HG03460 (cell line): Measurements from ENCODE around the gene CELSR3.

Experiments used
- ATAC-seq: cut with Tn5 transposase; IDR thresholded peaks from one replicate; pipeline ENCODE4 v1.9.1; 2021; ENCODE audit not compliant: unreplicated experiment

Gene CELSR3, protein sequence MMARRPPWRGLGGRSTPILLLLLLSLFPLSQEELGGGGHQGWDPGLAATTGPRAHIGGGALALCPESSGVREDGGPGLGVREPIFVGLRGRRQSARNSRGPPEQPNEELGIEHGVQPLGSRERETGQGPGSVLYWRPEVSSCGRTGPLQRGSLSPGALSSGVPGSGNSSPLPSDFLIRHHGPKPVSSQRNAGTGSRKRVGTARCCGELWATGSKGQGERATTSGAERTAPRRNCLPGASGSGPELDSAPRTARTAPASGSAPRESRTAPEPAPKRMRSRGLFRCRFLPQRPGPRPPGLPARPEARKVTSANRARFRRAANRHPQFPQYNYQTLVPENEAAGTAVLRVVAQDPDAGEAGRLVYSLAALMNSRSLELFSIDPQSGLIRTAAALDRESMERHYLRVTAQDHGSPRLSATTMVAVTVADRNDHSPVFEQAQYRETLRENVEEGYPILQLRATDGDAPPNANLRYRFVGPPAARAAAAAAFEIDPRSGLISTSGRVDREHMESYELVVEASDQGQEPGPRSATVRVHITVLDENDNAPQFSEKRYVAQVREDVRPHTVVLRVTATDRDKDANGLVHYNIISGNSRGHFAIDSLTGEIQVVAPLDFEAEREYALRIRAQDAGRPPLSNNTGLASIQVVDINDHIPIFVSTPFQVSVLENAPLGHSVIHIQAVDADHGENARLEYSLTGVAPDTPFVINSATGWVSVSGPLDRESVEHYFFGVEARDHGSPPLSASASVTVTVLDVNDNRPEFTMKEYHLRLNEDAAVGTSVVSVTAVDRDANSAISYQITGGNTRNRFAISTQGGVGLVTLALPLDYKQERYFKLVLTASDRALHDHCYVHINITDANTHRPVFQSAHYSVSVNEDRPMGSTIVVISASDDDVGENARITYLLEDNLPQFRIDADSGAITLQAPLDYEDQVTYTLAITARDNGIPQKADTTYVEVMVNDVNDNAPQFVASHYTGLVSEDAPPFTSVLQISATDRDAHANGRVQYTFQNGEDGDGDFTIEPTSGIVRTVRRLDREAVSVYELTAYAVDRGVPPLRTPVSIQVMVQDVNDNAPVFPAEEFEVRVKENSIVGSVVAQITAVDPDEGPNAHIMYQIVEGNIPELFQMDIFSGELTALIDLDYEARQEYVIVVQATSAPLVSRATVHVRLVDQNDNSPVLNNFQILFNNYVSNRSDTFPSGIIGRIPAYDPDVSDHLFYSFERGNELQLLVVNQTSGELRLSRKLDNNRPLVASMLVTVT (N-terminal part only)

DNA sequence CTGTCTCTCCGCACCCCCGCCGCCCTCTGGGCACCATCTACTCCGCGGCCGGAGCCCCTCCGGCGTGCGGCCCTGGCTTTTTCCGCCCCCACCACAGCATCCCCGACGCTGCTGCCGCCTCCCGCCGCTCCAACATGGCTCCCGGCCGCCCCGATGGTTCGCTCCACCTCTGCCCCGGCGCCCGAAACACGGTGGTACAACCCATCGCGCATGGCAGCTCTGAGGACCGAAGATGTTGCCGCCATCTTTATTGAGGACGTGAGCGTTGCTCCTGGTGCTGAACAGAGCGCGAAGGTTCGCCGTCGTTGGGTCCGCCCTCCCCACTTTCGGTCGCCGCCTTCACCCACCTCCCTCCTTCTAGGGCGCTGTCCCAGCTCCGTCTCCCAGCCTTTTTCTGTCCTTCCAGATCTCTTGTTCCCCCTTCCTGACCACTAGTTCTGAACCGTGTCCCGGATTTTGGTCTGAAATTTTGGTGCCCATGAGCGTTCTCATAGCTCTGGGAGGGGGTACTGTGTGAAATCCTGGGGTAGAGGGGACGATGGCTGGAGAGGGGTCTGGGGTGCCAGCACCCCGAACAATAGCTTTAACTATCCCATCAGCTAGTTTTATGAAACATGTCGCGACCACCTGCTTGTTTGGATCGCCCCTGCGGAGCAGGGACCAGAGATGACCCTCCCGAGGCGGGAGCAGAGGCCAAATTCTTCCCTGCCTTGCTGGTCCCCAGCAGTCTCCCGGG, at the start of gene CELSR3:
Gene CELSR3 (minus strand): TSS at position 134 of the 736 bp plus-strand sequence. CDS start 252 bp downstream, outside the sequence.
- no peak for ATAC-seq

DNA sequence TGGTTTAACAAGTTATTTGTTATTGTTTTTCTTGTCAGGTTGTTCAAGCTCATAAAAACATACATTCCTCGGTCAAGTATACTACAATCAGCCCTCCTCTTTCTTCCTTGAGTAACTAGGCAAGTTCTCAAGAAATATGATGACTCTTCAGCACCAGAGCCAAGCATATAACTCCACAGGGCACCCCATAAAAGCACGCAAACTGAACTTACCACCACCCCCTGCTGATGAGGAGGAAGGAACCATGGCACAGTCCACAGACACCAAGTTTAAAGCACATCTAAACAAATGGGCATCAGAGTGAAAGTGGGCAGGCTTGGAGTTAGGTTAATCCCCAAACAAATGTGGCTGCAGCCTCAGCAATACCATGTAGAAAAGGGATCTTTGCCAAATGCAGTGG, 49.0 kb upstream of the CELSR3 start:
- ATAC-seq: no peak

DNA sequence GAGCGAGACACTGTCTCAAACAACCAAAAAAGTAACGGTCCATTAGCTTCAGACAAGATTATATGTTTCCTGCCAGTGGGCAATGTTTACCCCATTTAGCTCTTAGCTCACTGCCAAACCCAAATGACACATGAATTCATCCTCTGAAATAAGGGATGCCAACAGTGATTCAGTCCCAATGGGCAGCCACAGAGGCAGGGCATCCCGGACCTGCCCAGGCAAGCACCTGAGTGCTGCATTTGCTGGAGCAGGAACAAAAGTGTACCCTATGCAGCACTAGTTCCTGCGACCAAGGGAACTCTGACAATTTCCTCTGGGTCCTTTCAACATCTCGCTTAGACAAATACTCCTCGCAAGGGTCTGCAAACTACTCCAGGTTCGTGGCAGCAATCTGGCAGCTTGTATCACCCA, 46.4 kb upstream of the CELSR3 start:
- no peak for ATAC-seq

DNA sequence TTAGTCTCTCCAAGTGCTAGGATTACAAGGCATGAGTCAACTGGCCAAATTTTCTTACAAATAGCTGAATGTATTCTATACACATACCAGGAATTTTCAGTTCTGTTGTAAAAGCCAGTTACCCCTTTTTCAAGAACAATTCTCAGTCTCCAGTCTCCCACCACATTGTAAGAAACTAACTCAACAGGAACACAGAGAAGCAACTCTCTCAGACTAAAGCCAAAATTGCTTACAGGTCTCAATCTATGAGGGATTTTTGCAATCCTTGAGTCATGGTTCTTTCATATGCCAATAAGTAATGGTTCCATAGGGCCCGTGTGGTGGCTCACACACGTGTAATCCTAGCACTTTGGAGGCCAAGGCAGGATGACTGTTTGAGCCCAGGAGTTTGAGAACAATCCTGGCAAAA, 45.8 kb upstream of the CELSR3 start:
- no peak for ATAC-seq

DNA sequence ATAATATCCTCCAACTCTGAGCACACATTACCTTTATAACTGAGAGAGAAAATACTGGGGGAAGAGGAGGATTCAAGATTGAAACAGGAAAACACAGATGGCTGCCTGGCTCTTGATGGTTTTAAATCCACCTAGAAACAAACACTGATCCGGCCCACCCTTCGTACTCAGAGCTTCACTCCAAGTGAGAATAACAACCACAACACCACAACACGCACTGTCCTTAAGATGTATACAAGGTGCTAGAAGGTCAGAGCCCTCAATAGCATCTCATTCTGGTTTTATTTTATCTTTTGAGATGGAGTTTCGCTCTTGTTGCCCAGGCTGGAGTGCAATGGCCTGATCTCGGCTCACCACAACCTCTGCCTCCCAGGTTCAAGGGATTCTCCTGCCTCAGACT, 44.5 kb upstream of the CELSR3 start:
- no peak for ATAC-seq

DNA sequence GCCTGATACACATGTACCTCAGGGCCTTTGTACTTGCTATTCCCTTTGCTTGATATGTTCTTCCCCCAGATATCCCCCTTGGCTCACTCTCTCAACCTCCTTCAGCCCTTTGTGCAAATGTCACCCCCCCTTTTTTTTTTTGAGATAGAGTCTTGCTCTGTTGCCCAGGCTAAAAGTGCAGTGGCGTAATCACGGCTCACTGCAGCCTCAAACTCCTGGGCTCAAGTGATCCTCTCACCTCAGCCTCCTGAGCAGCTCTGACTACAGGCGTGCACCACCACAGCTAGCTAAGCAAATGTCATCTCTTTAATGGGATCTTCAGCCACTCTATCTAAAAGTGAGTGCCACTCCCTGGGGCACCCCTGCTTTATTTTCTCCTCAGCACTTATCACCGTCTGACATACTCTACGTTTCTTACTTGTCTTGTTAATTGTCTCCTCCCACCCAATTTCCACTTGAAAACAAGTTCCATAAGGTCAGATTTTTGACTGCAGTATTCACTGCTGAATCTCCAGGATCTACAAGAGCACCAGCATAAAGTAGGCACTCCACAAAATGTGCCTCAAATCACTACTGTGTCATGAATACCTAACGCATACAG, 39.7 kb upstream of the CELSR3 start:
- no peak for ATAC-seq

DNA sequence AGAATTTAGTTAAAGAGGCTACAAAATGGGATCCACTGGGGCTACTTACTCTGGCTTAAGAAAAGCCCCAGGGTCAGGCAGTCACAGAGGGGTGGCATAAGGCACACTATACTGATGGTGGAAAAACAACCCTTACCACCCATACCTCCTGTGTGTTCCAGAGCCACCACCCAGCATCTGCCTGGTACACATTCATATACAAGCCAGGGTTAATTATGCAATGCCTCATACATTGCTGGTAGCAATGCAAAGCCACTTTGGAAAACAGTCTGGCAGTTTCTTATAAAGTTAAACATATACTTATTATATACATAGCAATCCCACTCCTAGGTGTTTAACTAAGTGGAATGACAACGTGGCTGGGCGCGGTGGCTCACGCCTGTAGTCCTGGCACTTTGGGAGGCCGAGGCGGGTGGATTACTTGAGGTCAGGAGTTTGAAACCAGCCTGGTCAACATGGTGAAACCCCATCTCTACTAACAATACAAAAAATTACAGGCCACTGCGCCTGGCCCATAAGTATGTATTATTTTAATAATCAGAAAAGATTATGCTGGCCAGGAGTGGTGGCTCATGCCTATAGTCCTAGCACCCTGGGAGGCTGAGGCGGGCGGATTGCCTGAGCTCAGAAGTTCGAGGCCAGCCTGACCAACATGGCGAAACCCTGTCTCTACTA, 38.2 kb upstream of the CELSR3 start:
- no peak for ATAC-seq

DNA sequence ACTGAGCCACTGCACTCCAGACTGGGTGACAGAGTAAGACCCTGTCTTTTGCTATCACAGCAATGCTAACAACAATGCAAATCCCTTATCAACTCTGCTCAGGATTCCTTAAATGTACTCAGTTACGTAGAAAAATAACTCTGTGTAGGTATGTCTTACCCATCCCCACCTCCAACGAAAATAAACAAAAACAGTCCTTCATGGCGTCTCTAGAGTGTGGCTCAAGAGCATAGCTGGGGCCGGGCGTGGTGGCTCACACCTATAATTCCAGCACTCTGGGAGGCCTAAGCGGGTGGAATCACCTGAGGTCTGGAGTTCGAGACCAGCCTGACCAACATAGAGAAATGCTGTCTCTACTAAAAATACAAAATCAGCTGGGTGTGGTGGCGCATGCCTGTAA, 36.2 kb upstream of the CELSR3 start:
- ATAC-seq: no peak

DNA sequence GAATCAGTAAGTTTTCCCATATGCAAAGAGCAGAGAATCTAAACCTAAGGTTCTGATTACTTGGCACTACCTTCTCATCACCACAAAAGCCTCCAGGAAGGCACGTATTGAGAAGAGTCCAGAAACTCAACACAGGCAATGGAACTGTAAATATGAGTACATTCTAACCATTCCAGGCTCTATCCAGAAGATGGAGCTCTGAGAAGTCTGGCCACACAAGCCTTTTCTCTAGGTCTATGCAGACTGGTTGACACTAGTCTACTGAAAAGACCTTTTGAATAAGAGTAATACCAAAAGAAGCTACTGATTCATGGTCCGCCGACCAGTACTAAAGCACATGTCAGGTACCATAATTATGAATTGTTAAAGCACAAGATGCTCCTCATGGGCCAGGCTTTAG, 35.3 kb upstream of the CELSR3 start:
- ATAC-seq: no peak

DNA sequence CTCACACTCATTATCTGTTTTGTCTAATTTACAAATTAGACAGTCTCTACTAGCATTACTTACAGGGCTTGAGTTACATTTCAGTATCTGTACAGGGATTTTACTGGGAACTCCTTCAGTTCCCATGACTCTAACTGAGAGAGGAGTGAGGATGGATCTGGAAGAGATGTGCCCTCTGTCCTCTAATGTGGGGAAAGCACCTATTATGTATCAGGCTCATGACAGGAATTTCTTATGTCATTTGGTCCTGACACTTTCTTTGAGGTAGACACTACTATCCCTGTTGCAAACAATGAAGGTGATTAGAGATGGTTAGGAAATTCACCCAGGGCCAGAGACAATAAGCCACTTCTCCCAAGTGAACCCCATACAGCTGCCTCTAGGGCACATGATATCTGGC, 33.9 kb upstream of the CELSR3 start:
- ATAC-seq: no peak

DNA sequence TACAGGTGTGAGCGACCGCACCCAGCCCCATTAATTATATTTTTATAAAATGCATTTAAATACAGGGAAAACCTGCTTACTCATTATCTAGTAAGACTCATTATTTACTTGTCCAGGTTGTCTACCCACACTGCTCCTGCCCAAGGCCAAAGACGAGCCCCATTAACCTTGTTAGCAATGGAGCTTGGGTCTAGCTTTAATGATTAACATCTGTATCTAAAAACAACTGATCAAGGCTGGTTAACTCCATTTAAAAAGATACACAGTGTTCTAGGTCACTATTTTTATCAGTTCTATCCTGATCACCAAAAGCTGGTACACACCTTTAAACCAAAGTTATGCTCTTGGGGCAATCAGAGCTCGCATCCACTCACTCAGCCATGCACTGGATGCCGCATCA, 33.5 kb upstream of the CELSR3 start:
- no peak for ATAC-seq

DNA sequence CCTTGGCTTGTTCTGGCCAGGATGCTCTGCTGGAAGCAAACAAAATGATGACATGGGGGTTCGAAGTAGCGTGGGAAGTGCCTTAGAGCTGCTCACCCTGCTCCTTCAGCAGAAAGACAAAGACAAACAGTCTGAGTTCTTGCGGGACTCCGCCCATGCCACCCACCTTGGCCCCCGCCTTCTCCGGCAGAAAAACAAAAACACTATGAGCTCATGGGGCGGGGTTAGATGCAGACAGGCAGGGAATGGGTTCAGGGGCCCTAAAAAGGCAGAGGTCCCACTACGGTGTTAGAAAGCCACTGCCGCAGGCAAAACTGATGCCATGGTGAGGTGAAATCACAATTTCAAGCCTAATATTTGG, 32.7 kb upstream of the CELSR3 start:
- no peak for ATAC-seq

DNA sequence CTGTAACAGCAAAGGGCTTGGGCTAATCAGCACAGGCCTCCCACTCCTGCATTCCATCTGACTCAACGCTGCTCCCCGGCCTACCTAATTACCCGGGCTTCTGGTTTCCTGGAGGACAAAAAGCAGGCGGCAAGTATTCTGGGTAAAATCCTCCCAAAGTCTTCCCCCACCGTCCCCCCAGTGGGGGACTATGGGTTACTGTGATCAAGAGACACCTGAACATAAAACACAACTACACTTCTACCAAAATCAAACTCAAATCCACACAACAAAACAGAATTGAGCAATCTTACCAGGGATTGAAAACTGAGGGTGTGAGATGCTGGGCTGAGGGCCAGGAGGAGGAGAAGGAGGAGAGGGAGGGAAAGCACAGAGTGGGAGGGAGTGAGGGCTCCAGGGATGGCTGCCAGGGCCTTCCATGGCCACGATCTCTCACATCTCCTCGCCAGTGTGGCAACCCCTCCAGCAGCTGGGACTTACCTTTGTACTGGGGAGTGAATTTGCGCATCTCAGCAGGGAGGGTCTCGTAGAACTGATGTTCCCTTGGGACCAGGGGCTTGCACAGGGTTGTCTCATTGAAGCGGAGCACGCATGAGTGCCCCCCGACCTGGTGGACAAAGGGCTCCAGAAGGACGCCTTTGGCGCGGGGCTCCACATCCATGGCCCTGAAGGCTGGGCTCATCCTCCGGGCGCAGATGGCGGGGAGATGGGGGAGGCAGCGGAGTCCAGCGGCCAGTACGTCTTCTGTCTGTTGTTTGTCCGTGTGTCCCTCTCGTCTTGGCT, 32.1 kb upstream of the CELSR3 start:
- ATAC-seq: no peak

DNA sequence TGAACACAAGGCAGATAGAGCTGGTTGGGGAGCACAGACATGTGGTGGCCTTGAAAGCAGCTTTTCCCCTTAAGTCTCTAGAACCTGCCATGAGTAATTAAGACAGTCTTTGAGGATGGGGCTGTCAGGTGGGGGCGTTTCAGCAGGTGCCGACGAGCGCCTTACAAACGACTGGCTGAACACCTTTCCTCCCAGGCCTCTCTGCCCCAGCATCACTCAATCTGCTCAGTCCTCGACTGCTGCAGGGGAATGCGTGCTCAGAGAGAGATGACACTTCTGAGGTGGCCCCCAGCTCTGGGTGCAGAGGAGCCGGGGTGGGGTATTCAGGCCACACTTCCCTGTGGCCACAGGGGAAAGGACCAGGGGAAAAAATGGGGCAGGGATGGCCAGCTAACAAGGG, 31.1 kb upstream of the CELSR3 start:
- no peak for ATAC-seq

DNA sequence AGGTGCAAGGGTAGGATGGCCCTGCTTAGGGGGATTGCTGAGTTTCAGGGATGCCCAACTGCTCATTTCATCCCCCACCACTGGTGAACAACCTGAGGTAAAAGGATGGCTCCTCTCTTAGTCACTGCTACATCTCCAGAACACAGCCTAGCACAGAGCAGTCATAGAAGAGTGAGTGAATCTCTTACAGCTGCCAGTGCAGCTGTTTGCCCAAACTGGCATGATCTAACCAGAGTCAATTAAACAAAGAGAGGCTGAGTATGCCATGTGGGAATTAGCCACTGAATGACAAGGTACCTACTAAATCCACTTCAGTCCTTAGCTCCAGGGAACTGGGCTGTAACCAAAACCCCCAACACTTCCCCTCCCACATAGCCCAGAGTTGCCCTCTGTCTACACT, 29.9 kb upstream of the CELSR3 start:
- ATAC-seq: no peak

DNA sequence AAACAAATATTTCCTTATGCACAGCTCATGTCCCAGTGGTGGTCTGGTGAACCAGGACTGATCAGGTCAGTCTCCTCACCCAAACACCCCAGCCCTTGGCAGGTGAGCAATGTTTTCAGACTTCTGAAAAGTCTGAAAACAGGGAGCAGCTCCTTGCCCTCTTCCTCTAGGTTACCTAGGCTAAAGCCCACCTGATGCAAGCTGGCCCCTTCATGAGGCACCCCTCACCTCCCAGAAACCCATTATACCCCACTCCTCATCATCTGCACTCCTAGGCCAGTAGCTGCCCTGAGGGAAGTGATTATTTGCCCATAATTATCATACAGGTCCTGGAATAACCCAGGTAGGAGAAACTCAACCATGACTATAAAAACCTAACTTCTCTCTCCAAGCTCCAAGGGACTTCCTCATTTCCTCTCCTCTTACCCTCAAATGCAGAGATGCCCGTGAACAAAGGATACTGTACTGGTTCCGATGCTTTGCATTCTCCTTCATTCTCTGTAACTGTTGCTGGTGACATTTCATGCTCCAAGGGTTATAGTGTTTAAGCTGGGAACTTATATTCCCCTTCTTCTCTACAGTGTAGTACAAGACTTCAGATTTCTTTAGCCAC, 28.3 kb upstream of the CELSR3 start:
- no peak for ATAC-seq

DNA sequence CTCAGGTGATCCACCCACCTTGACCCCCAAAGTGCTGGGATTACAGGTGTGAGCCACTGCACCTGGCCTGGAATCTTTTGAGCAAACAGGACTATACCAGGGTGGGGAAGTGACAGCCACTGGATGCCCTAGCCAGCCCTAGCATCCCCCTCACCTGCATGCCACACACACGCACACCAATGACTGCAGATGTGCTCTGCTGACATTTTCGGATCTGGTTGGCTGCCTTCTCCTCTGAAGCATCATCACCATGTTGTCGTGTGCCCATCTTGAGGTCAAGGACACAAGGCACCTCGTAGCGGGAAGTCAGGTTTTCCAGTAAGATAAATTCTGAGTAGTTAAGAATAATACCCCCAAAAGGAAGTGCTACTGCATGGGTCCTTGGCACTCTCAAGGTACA, 26.7 kb upstream of the CELSR3 start:
- ATAC-seq: no peak

DNA sequence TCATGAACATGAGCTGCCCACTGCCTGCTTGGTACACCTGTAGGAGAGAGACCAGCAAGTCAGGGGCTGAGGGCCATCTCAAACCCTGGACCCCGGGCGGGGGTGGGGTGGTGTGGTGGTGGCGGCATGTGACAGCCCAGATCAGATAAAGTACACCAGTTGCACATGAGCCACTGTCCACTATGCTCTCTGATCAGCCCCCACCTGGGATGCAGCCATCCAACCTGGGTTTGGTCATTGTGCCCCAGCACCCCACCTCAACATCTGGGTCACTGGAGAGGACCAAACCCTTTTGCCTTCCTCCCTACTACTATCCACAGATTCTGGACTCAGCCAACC, 26.0 kb upstream of the CELSR3 start:
- no peak for ATAC-seq
